ENCODE results near the gene QDPR.
A peak's percentile ranks its signal among the peaks of the same experiment; 100 is the strongest.
"Not testable (repeated sequence)": the region's sequence is repeated elsewhere in the genome, so short reads cannot be mapped to it uniquely, and the experiment has no call there.

QDPR gene

GRCh38 chr4:17489721-17490120 lies 22.2 kb downstream of the QDPR start:
- DNase-seq: no peak

GRCh38 chr4:17489123-17489522 lies 22.8 kb downstream of the QDPR start:
- no peak for DNase-seq

- DNase-seq: no peak
Measured at GRCh38 chr4:17482716-17483115, 29.2 kb downstream of the QDPR start.

GRCh38 chr4:17480955-17481354 lies 30.9 kb downstream of the QDPR start:
- DNase-seq: no peak

- no peak for DNase-seq
Measured at GRCh38 chr4:17480210-17480927, 31.5 kb downstream of the QDPR start.

- no peak for DNase-seq
Measured at GRCh38 chr4:17477774-17478472, 34.0 kb downstream of the QDPR start.

GRCh38 chr4:17476853-17477252 lies 35.0 kb downstream of the QDPR start:
- peak; percentile 22 to 43 (median 38) for DNase-seq

- DNase-seq: no peak
Measured at GRCh38 chr4:17475481-17475880, 36.4 kb downstream of the QDPR start.

- DNase-seq: no peak
Measured at GRCh38 chr4:17469931-17470674, 41.8 kb downstream of the QDPR start.

- DNase-seq: peak in 2 of 3 donors; percentile 35 to 37
Measured at GRCh38 chr4:17468619-17469221, 43.2 kb downstream of the QDPR start.

- no peak for DNase-seq
Measured at GRCh38 chr4:17463606-17464005, 48.3 kb downstream of the QDPR start.

GRCh38 chr4:17450269-17450804 lies 61.6 kb downstream of the QDPR start:
- DNase-seq: no peak

GRCh38 chr4:17448689-17449088 lies 63.2 kb downstream of the QDPR start:
- DNase-seq: peak; percentile 31 to 60 (median 59)

- DNase-seq: peak; percentile 72 to 76 (median 74)
Measured at GRCh38 chr4:17447675-17448298, 64.1 kb downstream of the QDPR start.

GRCh38 chr4:17447056-17447455 lies 64.8 kb downstream of the QDPR start:
- no peak for DNase-seq

- DNase-seq: not testable (repeated sequence)
Measured at GRCh38 chr4:17442477-17442876, 69.4 kb downstream of the QDPR start.

- DNase-seq: no peak
Measured at GRCh38 chr4:17437396-17437795, 74.5 kb downstream of the QDPR start.

GRCh38 chr4:17436750-17437090 lies 75.2 kb downstream of the QDPR start:
- no peak for DNase-seq

Measured in suppressor macrophage treated with lipopolysaccharide for 1 hour (primary cell).